HAP-1 (cell line): ENCODE results near the gene SMARCA5.

Source experiments
- DNase-seq, 2 experiments: peaks; one replicate each; pipeline ENCODE4 v3.0.0-alpha.2; 2016 to 2020; ENCODE audit warnings: low spot score in 2 of 2
- H3K27me3 ChIP-seq: fragments of 250-450 bp; sonication (Bioruptor Pico); 2 replicates; pipeline ENCODE4 v1.5.1; 2020; ENCODE audit warnings: low read depth, mild to moderate bottlenecking, moderate library complexity
- H3K36me3 ChIP-seq: fragments of 250-450 bp; sonication (Bioruptor Pico); replicated peaks from 2 replicates; pipeline ENCODE4 v1.5.1; 2020; ENCODE audit warnings: mild to moderate bottlenecking
- H3K4me1 ChIP-seq: fragments of 250-450 bp; sonication (Bioruptor Pico); 2 replicates; pipeline ENCODE4 v1.5.1; 2020; ENCODE audit warnings: mild to moderate bottlenecking
- H3K4me3 ChIP-seq: fragments of 250-450 bp; sonication (Bioruptor Pico); 2 replicates; pipeline ENCODE4 v1.5.1; 2020; ENCODE audit warnings: mild to moderate bottlenecking, moderate library complexity
- H3K9me3 ChIP-seq: fragments of 250-450 bp; sonication (Bioruptor Pico); 2 replicates; pipeline ENCODE4 v1.5.1; 2020; ENCODE audit warnings: mild to moderate bottlenecking, moderate library complexity
- in situ Hi-C: fragments of 300-500 bp; cut with MboI; formaldehyde crosslinking; loops from 3 replicates; pipeline ENCODE4 v1.14.3; 2020; ENCODE audit warnings: low sequenced_read_pairs, inconsistent platforms, mixed read lengths

The SMARCA5 gene

DNA sequence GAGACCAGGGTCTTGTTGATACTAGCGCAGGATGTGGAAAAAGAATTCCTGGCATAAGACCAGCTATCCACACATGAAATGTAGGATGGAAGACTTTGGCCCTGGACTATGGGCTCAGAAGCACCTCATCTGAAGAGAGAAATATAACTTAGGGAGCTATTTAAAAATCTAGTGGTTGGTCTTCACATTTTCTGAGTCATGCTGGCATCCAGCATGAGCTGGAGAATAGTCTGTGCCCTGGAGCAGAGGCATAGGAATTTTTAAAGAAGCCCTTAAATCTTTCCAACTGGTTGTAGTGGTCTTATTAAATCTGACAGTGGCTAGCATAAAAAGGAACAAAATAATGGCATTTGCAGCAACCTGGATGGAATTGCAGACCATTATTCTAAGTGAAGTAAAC, 86.3 kb downstream of the SMARCA5 start:
- no peaks in the 10 kb centered on the region for H3K9me3 ChIP-seq
- no peaks in the 10 kb centered on the region for H3K4me1 ChIP-seq
- H3K27me3 ChIP-seq, result 0 out of 2 replicates have a peak, but pooled peaks cover 2% of the 10 kb centered on the region
- no peak overlapping the region for H3K4me3 ChIP-seq
- DNase-seq, result no peak
- H3K36me3 ChIP-seq, result no peaks in the 10 kb centered on the region
- in situ Hi-C loops, result no loop called here

DNA sequence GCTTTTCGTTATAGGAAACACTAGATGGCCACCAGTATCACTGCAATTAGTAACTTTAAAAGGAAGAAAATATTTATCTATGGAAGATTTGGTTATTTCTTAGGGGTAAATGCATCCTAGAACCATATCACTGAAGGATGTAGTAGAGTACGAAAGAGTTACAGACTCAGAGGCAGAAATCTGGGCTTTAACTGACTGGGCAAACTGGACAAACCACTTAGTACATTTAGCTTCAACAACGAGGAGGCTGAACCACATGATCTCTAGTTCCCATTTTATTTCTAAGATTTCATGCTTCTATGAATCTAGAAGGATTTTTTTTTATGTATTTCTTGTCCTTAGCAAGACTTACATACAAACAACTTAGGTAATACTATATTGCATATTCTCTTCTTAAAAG, 93.0 kb downstream of the SMARCA5 start:
- Histone ChIP-seq H3K4me1 (no peaks in the 10 kb centered on the region), H3K9me3 (no peaks in the 10 kb centered on the region), H3K27me3 (no peaks in the 10 kb centered on the region), H3K36me3 (no peaks in the 10 kb centered on the region), H3K4me3 (no peak overlapping the region)
- in situ Hi-C loops, result no loop called here
- no peak for DNase-seq
